ENCODE measurements around the gene SHISAL2A. TPM values are rescaled to one million over a fixed set of nuclear protein-coding genes. Genes with fewer than 3 reads are reported as not detected.

The SHISAL2A gene
- total RNA-seq (10 to 100 TPM; 25.9 to 28.4 TPM), total RNA-seq (2.2 to 67.6 (median 17.0) reads per million in 172 experiments)
- 40.0 TPM for polyA plus RNA-seq (2013, experiment 1 of 2)
- 37.8 TPM for polyA plus RNA-seq (2013, experiment 2 of 2)

- H3K4me3 Mint-ChIP-seq, result peak within 1 kb of the TSS; percentile 81
- ATAC-seq (ENCODE audit: poor library complexity) (peak; percentile 53), DNase-seq (peak; percentile 50 to 87 (median 70))
- peaks cover 68% of the 10 kb centered on the region for H3K4me1 Mint-ChIP-seq (ENCODE audit: low read depth)
- H3K9me3 Mint-ChIP-seq, result no peaks in the 10 kb centered on the region
- H3K27ac Mint-ChIP-seq, result peak within 1 kb of the TSS; percentile 98
- H3K4me1 ChIP-seq (ENCODE audit: insufficient read depth, low read length), result peaks cover 72% of the 10 kb centered on the region
- no peaks in the 10 kb centered on the region for H3K27me3 ChIP-seq (ENCODE audit: control insufficient read depth in 1 of 2, insufficient read depth in 2 of 2, low read length in 2 of 2)
- TF ChIP-seq, protein P1, sequence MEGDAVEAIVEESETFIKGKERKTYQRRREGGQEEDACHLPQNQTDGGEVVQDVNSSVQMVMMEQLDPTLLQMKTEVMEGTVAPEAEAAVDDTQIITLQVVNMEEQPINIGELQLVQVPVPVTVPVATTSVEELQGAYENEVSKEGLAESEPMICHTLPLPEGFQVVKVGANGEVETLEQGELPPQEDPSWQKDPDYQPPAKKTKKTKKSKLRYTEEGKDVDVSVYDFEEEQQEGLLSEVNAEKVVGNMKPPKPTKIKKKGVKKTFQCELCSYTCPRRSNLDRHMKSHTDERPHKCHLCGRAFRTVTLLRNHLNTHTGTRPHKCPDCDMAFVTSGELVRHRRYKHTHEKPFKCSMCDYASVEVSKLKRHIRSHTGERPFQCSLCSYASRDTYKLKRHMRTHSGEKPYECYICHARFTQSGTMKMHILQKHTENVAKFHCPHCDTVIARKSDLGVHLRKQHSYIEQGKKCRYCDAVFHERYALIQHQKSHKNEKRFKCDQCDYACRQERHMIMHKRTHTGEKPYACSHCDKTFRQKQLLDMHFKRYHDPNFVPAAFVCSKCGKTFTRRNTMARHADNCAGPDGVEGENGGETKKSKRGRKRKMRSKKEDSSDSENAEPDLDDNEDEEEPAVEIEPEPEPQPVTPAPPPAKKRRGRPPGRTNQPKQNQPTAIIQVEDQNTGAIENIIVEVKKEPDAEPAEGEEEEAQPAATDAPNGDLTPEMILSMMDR (IDR thresholded peaks at IDR 0.05), result no peak
- H3K27ac ChIP-seq (ENCODE audit: low read depth in 1 of 2, low read length in 2 of 2), result peak within 1 kb of the TSS; percentile 87 to 91
- H3K9me3 ChIP-seq (ENCODE audit: control insufficient read depth in 1 of 2, insufficient read depth in 1 of 2, low read length in 2 of 2), result no peaks in the 10 kb centered on the region
- no peaks in the 10 kb centered on the region for H3K27me3 Mint-ChIP-seq
- H3K36me3 ChIP-seq (ENCODE audit: insufficient read depth, low read length), result no peaks in the 10 kb centered on the region
- ChIA-PET POLR2A (interaction anchor here (0.5 to 8.7 kb wide), 21 partner anchors 8 to 601 kb away, joined by 3 to 97 read pairs (median 5); partner anchors contain the start of genes CC2D1B, GPX7 and TUT4), CTCF (interaction anchor here (0.8 to 1.5 kb wide), 4 partner anchors 53 to 229 kb away, joined by 3 read pairs; partner anchors contain the start of genes ORC1, PRPF38A and TUT4)
- peak within 1 kb of the TSS; percentile 70 for H3K4me3 ChIP-seq (ENCODE audit: low read length)
- intact Hi-C loops (cut with DNase I, micrococcal nuclease), result loop anchor here in 1 of 2 experiments (2.0 kb wide), 2 partner anchors 30 to 80 kb away; partner anchors contain the start of genes GPX7 and TUT4
- H3K36me3 Mint-ChIP-seq (ENCODE audit: low read depth), result peaks cover 14% of the 10 kb centered on the region
Measured at GRCh38 chr1:52632732-52633290, at the start of gene SHISAL2A. Gene SHISAL2A (plus strand): TSS chr1:52633168. CDS start chr1:52633494, 326 bp downstream.

GRCh38 chr1:52585474-52585873 is 47.5 kb upstream of the SHISAL2A start:
- Histone ChIP-seq H3K27ac (ENCODE audit: low read depth in 1 of 2, low read length in 2 of 2) (no peak overlapping the region), H3K36me3 (ENCODE audit: insufficient read depth, low read length) (no peaks in the 10 kb centered on the region), H3K27me3 (ENCODE audit: control insufficient read depth in 1 of 2, insufficient read depth in 2 of 2, low read length in 2 of 2) (no peaks in the 10 kb centered on the region), H3K4me1 (ENCODE audit: insufficient read depth, low read length) (no peaks in the 10 kb centered on the region), H3K4me3 (ENCODE audit: low read length) (no peak overlapping the region), H3K9me3 (ENCODE audit: control insufficient read depth in 1 of 2, insufficient read depth in 1 of 2, low read length in 2 of 2) (no peaks in the 10 kb centered on the region)
- no peaks in the 10 kb centered on the region for H3K4me1 Mint-ChIP-seq (ENCODE audit: low read depth)
- H3K4me3 Mint-ChIP-seq, result no peak overlapping the region
- H3K9me3 Mint-ChIP-seq, result no peaks in the 10 kb centered on the region
- ATAC-seq (ENCODE audit: poor library complexity), result no peak
- H3K36me3 Mint-ChIP-seq (ENCODE audit: low read depth), result no peaks in the 10 kb centered on the region
- POLR2A ChIA-PET, result interaction anchor here (0.8 kb wide), 1 partner anchor 39 kb away, joined by 3 read pairs; no protein-coding TSS in a partner anchor
- H3K27me3 Mint-ChIP-seq, result no peaks in the 10 kb centered on the region
- intact Hi-C loops (cut with DNase I, micrococcal nuclease), result no loop called here
- H3K27ac Mint-ChIP-seq, result no peak overlapping the region
- DNase-seq, result no peak
- TF ChIP-seq, protein P1 (IDR thresholded peaks at IDR 0.05), result no peak
- CTCF ChIA-PET, result no interaction called here

GRCh38 chr1:52588027-52588426 is 44.9 kb upstream of the SHISAL2A start:
- Mint-ChIP-seq H3K9me3 (no peaks in the 10 kb centered on the region), H3K27me3 (no peaks in the 10 kb centered on the region), H3K36me3 (ENCODE audit: low read depth) (no peaks in the 10 kb centered on the region), H3K4me3 (no peak overlapping the region), H3K4me1 (ENCODE audit: low read depth) (no peaks in the 10 kb centered on the region), H3K27ac (no peak overlapping the region)
- ChIA-PET POLR2A (no interaction called here), CTCF (interaction anchor here (1.0 kb wide), 1 partner anchor 9 kb away, joined by 4 read pairs; no protein-coding TSS in a partner anchor)
- intact Hi-C loops (cut with DNase I, micrococcal nuclease), result no loop called here
- Histone ChIP-seq H3K9me3 (ENCODE audit: control insufficient read depth in 1 of 2, insufficient read depth in 1 of 2, low read length in 2 of 2) (no peaks in the 10 kb centered on the region), H3K4me1 (ENCODE audit: insufficient read depth, low read length) (no peaks in the 10 kb centered on the region), H3K36me3 (ENCODE audit: insufficient read depth, low read length) (no peaks in the 10 kb centered on the region), H3K27me3 (ENCODE audit: control insufficient read depth in 1 of 2, insufficient read depth in 2 of 2, low read length in 2 of 2) (no peaks in the 10 kb centered on the region), H3K27ac (ENCODE audit: low read depth in 1 of 2, low read length in 2 of 2) (no peak overlapping the region), H3K4me3 (ENCODE audit: low read length) (no peak overlapping the region)
- DNase-seq (no peak), ATAC-seq (ENCODE audit: poor library complexity) (no peak)
- TF ChIP-seq, protein P1 (IDR thresholded peaks at IDR 0.05), result no peak
